ENCODE data around the gene KDM8.

DNA sequence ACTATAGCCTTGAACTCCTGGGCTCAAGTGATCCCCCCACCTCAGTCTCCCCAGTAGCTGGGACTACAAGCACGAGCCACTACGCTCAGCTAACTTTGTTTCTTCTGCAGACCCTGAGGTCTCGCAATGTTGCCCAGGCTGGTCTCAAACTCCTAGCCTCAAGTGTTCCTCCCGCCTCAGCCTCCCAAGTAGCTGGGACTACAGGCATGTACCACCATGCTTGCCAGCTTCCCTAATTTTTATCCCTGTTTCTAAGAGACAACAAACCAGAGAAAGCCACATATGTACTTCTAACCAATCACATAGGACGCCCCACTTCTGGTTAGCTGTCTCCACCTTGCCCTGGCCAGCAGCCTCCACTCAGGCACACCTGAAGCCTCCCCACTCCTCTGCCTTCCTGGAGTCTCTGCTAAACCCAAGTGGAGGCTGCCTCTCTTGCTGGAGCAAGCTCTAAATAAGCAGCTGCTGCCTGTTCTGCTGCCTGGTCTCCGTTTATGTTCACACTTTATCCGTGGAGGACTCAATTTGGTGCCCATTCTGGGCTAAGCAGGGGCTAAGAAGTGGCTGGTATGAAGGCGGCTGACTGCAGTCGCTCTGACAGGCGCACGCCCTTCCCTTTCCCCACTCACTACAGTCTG, 40.5 kb downstream of the KDM8 start:
- TF ChIP-seq REST (IDR thresholded peaks at IDR 0.05; ENCODE audit: insufficient read depth in 1 of 2, low read depth in 2 of 2, low read length in 2 of 2), result no peak
- no peak for TF ChIP-seq TAF1 (IDR thresholded peaks at IDR 0.05; ENCODE audit: borderline replicate concordance, insufficient read depth, low read length)
- no peak for TF ChIP-seq POLR2AphosphoS5 (IDR thresholded peaks at IDR 0.05; ENCODE audit: low read depth, low read length)
- TF ChIP-seq SIN3A (IDR thresholded peaks at IDR 0.05; ENCODE audit: borderline replicate concordance, insufficient read depth, low read length), result no peak
